Adipocyte (in vitro differentiated cells): ENCODE results near the gene IGFL3.
"Not testable (repeated sequence)": the region's sequence is repeated elsewhere in the genome, so short reads cannot be mapped to it uniquely, and the experiment has no call there.

ENCODE experiments used
- DNase-seq: peaks from one replicate; pipeline ENCODE4 v3.0.0-alpha.2; 2015; ENCODE audit warnings: low read depth
- H3K27me3 ChIP-seq: replicated peaks from 2 replicates; pipeline ENCODE4 v1.7.0; 2013; ENCODE audit warnings: mild to moderate bottlenecking, low read length, moderate library complexity; ENCODE audit not compliant: control insufficient read depth, insufficient read depth
- H3K36me3 ChIP-seq: 2 replicates; pipeline ENCODE4 v1.7.0; 2013; ENCODE audit warnings: low read length, mild to moderate bottlenecking, moderate library complexity; ENCODE audit not compliant: control insufficient read depth, insufficient read depth, severe bottlenecking
- H3K4me1 ChIP-seq: 2 replicates; pipeline ENCODE4 v1.7.0; 2013; ENCODE audit warnings: mild to moderate bottlenecking, low read length, moderate library complexity; ENCODE audit not compliant: control insufficient read depth, insufficient read depth
- H3K4me3 ChIP-seq: 2 replicates; pipeline ENCODE4 v1.7.0; 2013; ENCODE audit warnings: mild to moderate bottlenecking, low read length, moderate library complexity
- H3K9ac ChIP-seq: 2 replicates; pipeline ENCODE4 v1.7.0; 2013; ENCODE audit warnings: mild to moderate bottlenecking, low read length, moderate library complexity
- H3K9me3 ChIP-seq: 2 replicates; pipeline ENCODE4 v1.7.0; 2013; ENCODE audit warnings: mild to moderate bottlenecking, low read length, moderate library complexity; ENCODE audit not compliant: control insufficient read depth

The IGFL3 gene

DNA sequence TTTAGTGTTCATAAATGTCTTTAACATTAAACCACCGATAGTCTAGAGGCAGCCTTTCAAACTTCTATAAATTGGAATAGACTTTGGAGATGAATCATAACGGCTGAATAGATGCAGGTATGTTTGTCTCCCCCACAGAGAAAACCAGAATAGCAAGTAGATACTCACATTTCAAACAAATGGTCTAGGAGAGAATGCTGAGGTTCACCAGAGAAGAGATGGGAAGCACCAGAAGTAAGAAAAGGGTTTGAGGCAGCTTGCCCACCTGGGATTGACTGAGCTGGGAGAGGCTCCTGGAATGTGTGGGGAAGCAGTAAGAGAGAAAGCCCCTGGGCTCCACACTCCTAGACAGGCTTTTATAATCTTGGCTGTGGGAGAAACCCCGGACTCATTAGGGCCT, 6.4 kb downstream of the IGFL3 start:
- peaks cover 22% of the 10 kb centered on the region for H3K27me3 ChIP-seq
- peaks cover 5% of the 10 kb centered on the region for H3K9me3 ChIP-seq
- no peak overlapping the region for H3K4me3 ChIP-seq
- peaks cover 11% of the 10 kb centered on the region for H3K4me1 ChIP-seq
- no peak overlapping the region for H3K9ac ChIP-seq
- no peak for DNase-seq
- no peaks in the 10 kb centered on the region for H3K36me3 ChIP-seq

DNA sequence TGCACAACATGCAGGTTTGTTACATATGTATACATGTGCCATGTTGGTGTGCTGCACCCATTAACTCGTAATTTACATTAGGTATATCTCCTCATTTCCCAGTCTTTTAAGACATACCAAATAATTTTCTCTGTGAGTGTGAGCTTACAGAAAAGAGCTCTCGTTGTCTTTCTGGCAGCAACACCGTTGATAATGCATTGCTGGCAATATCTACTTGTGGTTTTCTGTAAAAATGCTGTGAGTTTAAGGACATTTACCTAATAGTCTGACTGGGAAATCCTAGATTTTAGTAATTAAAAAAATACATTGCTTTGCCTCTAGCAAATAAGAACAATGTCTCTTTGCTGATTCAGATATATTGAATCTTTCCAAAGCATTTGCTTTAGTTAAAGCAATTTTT, 8.4 kb downstream of the IGFL3 start:
- Histone ChIP-seq H3K9me3 (peaks cover 5% of the 10 kb centered on the region), H3K36me3 (no peaks in the 10 kb centered on the region), H3K4me3 (no peak overlapping the region), H3K4me1 (peaks cover 11% of the 10 kb centered on the region), H3K27me3 (peaks cover 41% of the 10 kb centered on the region), H3K9ac (no peak overlapping the region)
- no peak for DNase-seq

DNA sequence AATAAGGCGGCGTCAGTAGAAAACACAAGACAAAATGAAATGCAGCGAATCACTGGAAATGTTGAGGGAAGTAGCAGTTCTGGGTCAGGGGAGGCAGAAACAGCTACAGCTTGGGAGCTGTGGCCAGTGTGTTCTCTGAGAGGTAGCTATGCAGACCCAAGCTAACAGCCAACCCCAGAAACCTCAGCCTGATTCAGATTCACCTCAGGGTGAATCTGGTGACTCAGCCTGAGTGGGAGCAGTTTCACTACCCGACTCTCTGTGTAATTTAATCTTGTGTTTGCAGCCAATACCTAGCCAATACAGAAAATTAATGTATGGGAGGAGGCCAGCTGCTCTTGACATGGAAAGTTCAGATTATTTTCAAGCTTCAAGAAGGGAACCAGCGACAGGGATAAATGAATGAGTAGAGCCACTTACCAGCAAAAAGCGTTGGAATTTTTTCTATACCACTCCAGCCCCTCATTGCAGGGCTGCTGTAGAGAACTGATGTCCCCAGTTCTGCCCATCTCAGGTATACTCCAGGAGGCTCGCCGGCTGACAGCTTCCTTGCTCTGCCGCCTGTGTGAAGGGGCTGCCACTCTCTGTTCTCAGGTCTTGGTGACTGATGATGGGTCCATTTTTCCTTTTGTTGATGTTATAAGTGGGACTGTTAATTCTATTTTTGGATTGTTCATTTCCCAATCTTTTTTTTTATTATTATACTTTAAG, 8.9 kb downstream of the IGFL3 start:
- H3K27me3 ChIP-seq: peaks cover 45% of the 10 kb centered on the region
- no peak overlapping the region for H3K9ac ChIP-seq
- H3K9me3 ChIP-seq: peaks cover 5% of the 10 kb centered on the region
- peak; percentile 65 for DNase-seq
- peaks cover 11% of the 10 kb centered on the region for H3K4me1 ChIP-seq
- H3K4me3 ChIP-seq: no peak overlapping the region
- no peaks in the 10 kb centered on the region for H3K36me3 ChIP-seq

DNA sequence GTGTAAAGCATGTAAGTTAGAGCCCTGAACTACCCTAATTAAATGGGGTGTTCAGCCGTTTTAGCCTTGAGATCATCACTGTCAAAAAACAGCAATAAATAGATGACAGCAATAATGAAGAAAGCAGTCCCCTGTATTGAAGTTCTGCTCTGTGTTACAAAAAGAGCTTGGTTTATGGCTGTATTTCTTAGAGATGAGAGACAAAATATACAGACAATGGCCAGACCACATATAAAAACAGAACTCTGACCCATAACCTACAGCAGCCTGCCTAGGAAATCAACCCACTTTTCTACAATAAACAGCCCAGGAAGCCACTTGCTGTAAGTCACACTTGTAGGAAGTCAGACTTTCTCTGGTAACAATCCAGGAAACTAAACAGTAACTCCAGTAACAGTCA, 10.8 kb downstream of the IGFL3 start:
- Histone ChIP-seq H3K4me3 (no peak overlapping the region), H3K36me3 (no peaks in the 10 kb centered on the region), H3K9ac (no peak overlapping the region), H3K27me3 (peaks cover 40% of the 10 kb centered on the region), H3K9me3 (no peaks in the 10 kb centered on the region), H3K4me1 (peaks cover 11% of the 10 kb centered on the region)
- no peak for DNase-seq

DNA sequence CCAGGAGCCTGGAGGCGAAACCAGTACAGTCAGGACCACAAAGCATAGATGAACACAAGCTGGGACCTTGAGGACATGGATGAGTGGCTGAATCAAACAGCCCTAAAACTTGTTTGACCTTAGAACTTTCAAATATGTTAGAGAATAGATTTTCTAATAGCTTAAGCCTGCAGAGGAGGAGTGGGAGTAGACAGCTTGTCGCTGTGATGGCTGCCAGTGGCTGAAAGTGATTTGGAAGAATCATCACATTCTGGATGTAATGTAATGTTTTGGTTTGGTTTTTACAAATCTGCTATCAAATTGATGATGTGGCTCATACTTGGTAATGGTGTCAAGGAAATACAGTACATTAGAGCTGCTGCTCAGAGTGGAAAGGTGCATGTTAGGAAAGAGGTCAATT, 12.0 kb downstream of the IGFL3 start:
- Histone ChIP-seq H3K27me3 (peaks cover 37% of the 10 kb centered on the region), H3K9ac (no peak overlapping the region), H3K4me3 (no peak overlapping the region), H3K9me3 (no peaks in the 10 kb centered on the region), H3K36me3 (no peaks in the 10 kb centered on the region), H3K4me1 (peaks cover 12% of the 10 kb centered on the region)
- no peak for DNase-seq

DNA sequence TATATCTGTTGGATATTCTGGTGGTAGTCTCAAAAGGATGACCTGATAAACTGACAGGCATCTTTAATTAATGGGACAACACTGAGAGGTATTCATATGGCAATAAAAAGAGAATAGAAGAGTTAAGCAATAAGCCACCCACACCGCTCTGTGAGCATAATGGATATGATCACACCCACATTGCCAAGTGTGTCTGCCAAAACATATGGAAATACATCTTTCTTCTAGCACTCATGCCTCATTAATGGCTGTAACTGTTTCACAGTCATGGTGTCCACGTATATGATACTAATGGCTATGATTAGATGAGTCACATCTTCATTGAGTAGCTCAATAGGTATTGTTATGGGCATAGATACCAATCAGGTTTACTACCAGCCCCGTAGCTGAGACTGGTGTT, 13.1 kb downstream of the IGFL3 start:
- peaks cover 15% of the 10 kb centered on the region for H3K4me1 ChIP-seq
- H3K4me3 ChIP-seq: no peak overlapping the region
- DNase-seq: no peak
- H3K27me3 ChIP-seq: peaks cover 37% of the 10 kb centered on the region
- H3K9me3 ChIP-seq: no peaks in the 10 kb centered on the region
- H3K36me3 ChIP-seq: no peaks in the 10 kb centered on the region
- no peak overlapping the region for H3K9ac ChIP-seq

DNA sequence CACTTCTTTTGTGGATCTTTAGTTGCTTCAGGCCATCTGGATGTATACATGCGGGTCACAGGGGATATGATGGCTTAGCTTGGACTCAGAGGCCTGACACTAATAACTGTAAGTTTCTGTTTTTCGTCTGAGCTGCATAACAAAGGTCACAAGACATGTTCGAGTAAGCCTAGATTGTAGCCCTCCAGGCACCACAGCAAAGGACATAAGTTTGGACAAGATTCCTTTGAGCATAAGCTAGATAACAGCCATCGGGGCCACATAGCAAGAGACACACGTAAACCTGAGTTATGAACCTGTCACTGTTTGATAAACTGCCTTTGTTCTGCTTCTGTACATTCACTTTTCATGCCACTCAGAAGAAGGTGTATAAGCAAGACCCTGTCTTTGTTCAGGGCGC, 14.6 kb downstream of the IGFL3 start:
- Histone ChIP-seq H3K9ac (no peak overlapping the region), H3K36me3 (no peaks in the 10 kb centered on the region), H3K27me3 (peaks cover 37% of the 10 kb centered on the region), H3K4me1 (peaks cover 5% of the 10 kb centered on the region), H3K9me3 (peaks cover 7% of the 10 kb centered on the region), H3K4me3 (no peak overlapping the region)
- no peak for DNase-seq

DNA sequence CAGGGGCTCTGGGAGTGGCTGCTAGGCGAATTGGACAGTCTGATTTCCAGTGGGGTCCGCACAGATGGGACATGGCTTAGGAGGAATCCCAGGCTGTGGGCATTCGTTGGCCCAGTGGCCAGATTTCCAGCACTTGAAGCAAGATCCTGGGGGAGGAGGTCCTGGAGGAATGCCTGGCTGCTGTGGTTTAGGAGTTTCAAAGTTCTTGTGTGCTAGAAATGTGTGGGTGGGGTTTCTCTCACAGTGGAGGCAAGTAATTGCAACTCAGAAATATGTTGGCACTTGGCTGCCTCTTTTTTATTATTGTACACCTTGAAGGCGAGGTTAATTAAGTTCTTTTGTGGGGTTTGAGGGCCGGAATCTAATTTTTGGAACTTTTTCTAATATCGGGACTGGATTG, 17.1 kb downstream of the IGFL3 start:
- DNase-seq: peak; percentile 39
- H3K4me3 ChIP-seq: no peak overlapping the region
- H3K9me3 ChIP-seq: peaks cover 20% of the 10 kb centered on the region
- peaks cover 34% of the 10 kb centered on the region for H3K27me3 ChIP-seq
- peaks cover 4% of the 10 kb centered on the region for H3K4me1 ChIP-seq
- H3K36me3 ChIP-seq: no peaks in the 10 kb centered on the region
- H3K9ac ChIP-seq: no peak overlapping the region

DNA sequence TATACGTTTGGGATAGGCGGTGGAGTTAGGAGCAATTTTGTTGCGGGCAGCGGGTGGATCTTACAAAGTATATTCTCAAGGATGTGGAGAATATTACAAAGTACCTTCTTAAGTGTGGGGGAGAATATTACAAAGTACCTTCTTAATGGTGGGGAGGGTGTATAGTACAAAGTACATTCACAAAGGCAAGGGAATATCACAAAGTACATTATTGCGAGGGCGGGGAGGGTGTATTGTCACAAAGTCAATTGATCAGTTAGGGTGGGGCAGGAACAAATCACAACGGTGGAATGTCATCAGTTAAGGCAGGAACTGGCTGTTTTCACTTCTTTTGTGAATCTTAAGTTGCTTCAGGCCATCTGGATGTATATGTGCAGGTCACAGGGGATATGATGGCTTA, 22.2 kb downstream of the IGFL3 start:
- H3K4me1 ChIP-seq, H3K9ac ChIP-seq, H3K36me3 ChIP-seq, H3K4me3 ChIP-seq, DNase-seq: not testable (repeated sequence)
- H3K27me3 ChIP-seq: peaks cover 29% of the 10 kb centered on the region
- H3K9me3 ChIP-seq: peaks cover 31% of the 10 kb centered on the region

DNA sequence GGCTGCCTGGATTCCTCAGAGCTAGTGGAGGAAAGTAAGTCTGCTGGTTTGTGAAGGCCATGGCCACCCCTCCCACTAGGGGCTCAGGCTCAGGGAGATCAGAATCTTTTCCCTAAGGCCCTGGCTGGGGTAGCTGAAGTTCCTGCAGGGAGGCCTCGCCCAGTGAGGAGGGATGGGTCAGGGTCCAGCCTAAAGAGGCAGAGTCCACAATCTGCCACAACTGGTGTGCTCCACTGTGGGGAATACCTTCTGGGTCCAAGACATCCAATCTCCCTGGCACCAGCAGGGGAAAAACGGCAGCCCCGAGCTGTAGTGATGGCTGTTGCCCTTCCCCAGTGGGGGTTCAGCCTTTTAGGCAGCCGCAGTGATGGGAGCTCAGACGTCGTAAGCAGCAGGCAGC, 23.2 kb downstream of the IGFL3 start:
- H3K36me3 ChIP-seq: no peaks in the 10 kb centered on the region

DNA sequence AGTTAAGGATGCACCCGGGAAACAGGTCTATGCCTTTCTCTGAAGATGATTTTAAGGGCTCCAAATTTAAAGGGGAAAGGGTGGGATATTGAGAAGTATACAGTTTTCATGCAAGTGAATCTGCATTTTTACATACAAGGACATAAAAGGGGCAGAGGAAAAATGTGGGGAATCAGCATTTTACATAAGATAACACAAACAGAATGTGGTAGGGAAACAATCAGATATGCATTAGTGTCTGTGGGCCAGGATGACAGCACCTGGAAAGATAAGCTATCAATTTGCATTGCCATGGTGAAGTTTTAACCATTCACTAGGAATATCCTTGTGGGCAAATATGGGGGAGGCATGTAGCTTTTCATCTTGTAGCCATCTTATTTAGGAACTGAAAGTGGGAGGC, 24.1 kb downstream of the IGFL3 start:
- H3K9me3 ChIP-seq: peaks cover 39% of the 10 kb centered on the region
- H3K4me1 ChIP-seq: no peaks in the 10 kb centered on the region
- H3K27me3 ChIP-seq: peaks cover 29% of the 10 kb centered on the region
- no peak overlapping the region for H3K4me3 ChIP-seq
- H3K36me3 ChIP-seq: no peaks in the 10 kb centered on the region
- DNase-seq: no peak
- no peak overlapping the region for H3K9ac ChIP-seq

More for the DNA sequence above, 23.2 kb downstream of the IGFL3 start:
- Histone ChIP-seq H3K27me3 (peaks cover 29% of the 10 kb centered on the region), H3K9ac (no peak overlapping the region), H3K9me3 (peaks cover 41% of the 10 kb centered on the region), H3K4me3 (no peak overlapping the region), H3K4me1 (no peaks in the 10 kb centered on the region)
- no peak for DNase-seq

DNA sequence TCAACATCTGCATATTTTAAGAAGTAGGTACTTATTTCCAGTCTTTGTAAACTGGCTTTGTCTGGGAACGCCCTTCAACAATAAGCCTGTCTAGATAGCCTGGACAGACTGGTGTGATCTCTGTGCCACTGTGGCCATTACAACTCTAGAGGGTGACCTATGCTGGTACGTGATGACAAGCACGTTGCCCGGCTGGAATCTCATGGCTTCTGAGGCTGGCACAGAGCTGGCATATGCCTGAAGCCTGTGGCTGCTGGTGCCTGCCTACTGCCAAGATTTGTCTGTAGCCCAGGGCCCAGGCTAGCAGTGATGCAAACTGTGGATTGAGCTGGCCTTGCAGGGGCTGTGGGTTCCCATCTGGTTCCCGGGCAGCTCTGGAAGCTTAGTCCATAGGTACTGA, 34.0 kb downstream of the IGFL3 start:
- Histone ChIP-seq H3K36me3 (no peaks in the 10 kb centered on the region), H3K27me3 (peaks cover 20% of the 10 kb centered on the region), H3K4me3 (no peak overlapping the region), H3K4me1 (no peaks in the 10 kb centered on the region), H3K9ac (no peak overlapping the region), H3K9me3 (peaks cover 48% of the 10 kb centered on the region)
- DNase-seq: no peak
